Mesenchymal stem cell (in vitro differentiated cells and primary cell): Measurements from ENCODE around the gene PCNX2.

Experiments used
- DNase-seq: peaks from one replicate; pipeline ENCODE4 v3.0.0-alpha.2; 2013
- H2AFZ ChIP-seq: one replicate; pipeline ENCODE4 v1.6.1; 2013; ENCODE audit warnings: low read depth, mild to moderate bottlenecking, control low read depth, inconsistent platforms, low read length, moderate library complexity
- H2AK5ac ChIP-seq: 2 replicates; pipeline ENCODE4 v1.6.1; 2013; ENCODE audit warnings: low read length, moderate library complexity, mild to moderate bottlenecking, inconsistent platforms; ENCODE audit not compliant: severe bottlenecking
- H2BK120ac ChIP-seq: one replicate; pipeline ENCODE4 v1.6.1; 2013; ENCODE audit warnings: low read depth, mild to moderate bottlenecking, inconsistent platforms, low read length, moderate library complexity
- H2BK12ac ChIP-seq, 2 experiments: one replicate each; pipeline ENCODE4 v1.6.1; 2013; ENCODE audit warnings: inconsistent platforms in 2 of 2, low read length in 2 of 2, mild to moderate bottlenecking in 2 of 2, moderate library complexity in 2 of 2, control low read depth in 1 of 2
- H2BK15ac ChIP-seq: one replicate; pipeline ENCODE4 v1.6.1; 2013; ENCODE audit warnings: mild to moderate bottlenecking, low read depth, inconsistent platforms; ENCODE audit not compliant: poor library complexity, severe bottlenecking
- H2BK5ac ChIP-seq: 2 replicates; pipeline ENCODE4 v1.6.1; 2013; ENCODE audit warnings: low read depth, mild to moderate bottlenecking, low read length, control low read depth, inconsistent platforms; ENCODE audit not compliant: poor library complexity, severe bottlenecking
- H3K14ac ChIP-seq, 2 experiments: one replicate each; pipeline ENCODE4 v1.6.1; 2013; ENCODE audit warnings: inconsistent platforms in 2 of 2, low read length in 2 of 2, control low read depth in 1 of 2, mild to moderate bottlenecking in 1 of 2, moderate library complexity in 1 of 2
- H3K18ac ChIP-seq, 2 experiments: one replicate each; pipeline ENCODE4 v1.6.1; 2013; ENCODE audit warnings: inconsistent platforms in 2 of 2, low read length in 2 of 2, control low read depth in 1 of 2, low read depth in 1 of 2, mild to moderate bottlenecking in 1 of 2
- H3K23ac ChIP-seq, 2 experiments: one replicate each; pipeline ENCODE4 v1.6.1; 2013; ENCODE audit warnings: inconsistent platforms in 2 of 2, low read length in 2 of 2, mild to moderate bottlenecking in 2 of 2, moderate library complexity in 2 of 2, control low read depth in 1 of 2
- H3K27ac ChIP-seq: 2 replicates; pipeline ENCODE4 v1.5.1; 2013; ENCODE audit warnings: mild to moderate bottlenecking, moderate library complexity, low read length, control low read depth, inconsistent platforms; ENCODE audit not compliant: poor library complexity, severe bottlenecking
- H3K27me3 ChIP-seq, 2 experiments: 2 replicates each; pipeline versions ENCODE4 v1.6.1 to v1.7.0; 2013; ENCODE audit warnings: low read length in 2 of 2, mild to moderate bottlenecking in 2 of 2, moderate library complexity in 2 of 2, control low read depth in 1 of 2, inconsistent platforms in 1 of 2; ENCODE audit not compliant: control insufficient read depth in 1 of 2, insufficient read depth in 1 of 2
- H3K36me3 ChIP-seq, 2 experiments: 2 replicates each; pipeline versions ENCODE4 v1.6.1 to v1.7.0; 2013; ENCODE audit warnings: low read length in 2 of 2, control low read depth in 1 of 2, inconsistent platforms in 1 of 2, low read depth in 1 of 2, mild to moderate bottlenecking in 1 of 2; ENCODE audit not compliant: insufficient read depth in 2 of 2, control insufficient read depth in 1 of 2
- H3K4ac ChIP-seq, 2 experiments: one replicate each; pipeline ENCODE4 v1.6.1; 2013; ENCODE audit warnings: inconsistent platforms in 2 of 2, low read length in 2 of 2, mild to moderate bottlenecking in 2 of 2, moderate library complexity in 2 of 2, control low read depth in 1 of 2, low read depth in 1 of 2
- H3K4me1 ChIP-seq: 2 replicates; pipeline ENCODE4 v1.6.1; 2013; ENCODE audit warnings: low read depth, low read length, control low read depth; ENCODE audit not compliant: control insufficient read depth, insufficient read depth
- H3K4me2 ChIP-seq: 2 replicates; pipeline ENCODE4 v1.6.1; 2013; ENCODE audit warnings: low read length, mild to moderate bottlenecking, inconsistent platforms; ENCODE audit not compliant: poor library complexity, severe bottlenecking
- H3K4me3 ChIP-seq, 2 experiments: 2 replicates each; pipeline versions ENCODE4 v1.5.1 to v1.7.0; 2013; ENCODE audit warnings: low read length in 2 of 2, mild to moderate bottlenecking in 2 of 2, control low read depth in 1 of 2, low read depth in 1 of 2; ENCODE audit not compliant: insufficient read depth in 1 of 2
- H3K79me1 ChIP-seq: replicated peaks from 2 replicates; pipeline ENCODE4 v1.6.1; 2013; ENCODE audit warnings: mild to moderate bottlenecking, control low read depth, low read length, inconsistent platforms; ENCODE audit not compliant: poor library complexity, severe bottlenecking
- H3K9ac ChIP-seq: 2 replicates; pipeline ENCODE4 v1.7.0; 2013; ENCODE audit warnings: mild to moderate bottlenecking, low read length, moderate library complexity
- H3K9me3 ChIP-seq: 2 replicates; pipeline ENCODE4 v1.7.0; 2013; ENCODE audit warnings: mild to moderate bottlenecking, low read length; ENCODE audit not compliant: control insufficient read depth
- H4K8ac ChIP-seq: one replicate; pipeline ENCODE4 v1.6.1; 2013; ENCODE audit warnings: inconsistent platforms, mild to moderate bottlenecking, low read length, moderate library complexity
- H4K91ac ChIP-seq: one replicate; pipeline ENCODE4 v1.6.1; 2013; ENCODE audit warnings: mild to moderate bottlenecking, low read length, inconsistent platforms
- WGBS: methylation state at CpG from one replicate; pipeline ENCODE4 v1.1.7; 2013; ENCODE audit warnings: mixed read lengths; 5-methylcytosine and 5-hydroxymethylcytosine counted together

The PCNX2 gene

GRCh38 chr1:233340966-233341516 is 45.5 kb upstream of the PCNX2 start:
- H2BK120ac ChIP-seq: no peak overlapping the region
- no peak overlapping the region for H2BK5ac ChIP-seq
- H3K27me3 ChIP-seq: peaks cover 0 to 18% of the 10 kb centered on the region in 2 experiments
- H3K18ac ChIP-seq: no peak overlapping the region
- H3K4me1 ChIP-seq: no peaks in the 10 kb centered on the region
- no peak overlapping the region for H2BK15ac ChIP-seq
- H3K9me3 ChIP-seq: no peaks in the 10 kb centered on the region
- peaks cover 25% of the 10 kb centered on the region for H3K79me1 ChIP-seq
- no peak overlapping the region for H3K4me3 ChIP-seq
- no peak overlapping the region for H2BK12ac ChIP-seq
- H3K9ac ChIP-seq: no peak overlapping the region
- H4K91ac ChIP-seq: no peak overlapping the region
- H3K4me2 ChIP-seq: no peak overlapping the region
- no peaks in the 10 kb centered on the region for H3K36me3 ChIP-seq
- H3K23ac ChIP-seq: no peak overlapping the region
- DNase-seq: no peak
- WGBS: 92% methylated on average over 4 of the region's 4 CpGs
- no peak overlapping the region for H3K14ac ChIP-seq
- H2AFZ ChIP-seq: no peak overlapping the region
- H3K27ac ChIP-seq: no peak overlapping the region
- no peak overlapping the region for H4K8ac ChIP-seq
- H2AK5ac ChIP-seq: no peak overlapping the region
- H3K4ac ChIP-seq: no peak overlapping the region

GRCh38 chr1:233340031-233340555 is 44.6 kb upstream of the PCNX2 start:
- Histone ChIP-seq H3K79me1 (peaks cover 27% of the 10 kb centered on the region), H3K9me3 (no peaks in the 10 kb centered on the region), H3K4me3 (no peak overlapping the region), H4K91ac (no peak overlapping the region), H3K27ac (no peak overlapping the region), H2BK5ac (no peak overlapping the region), H2BK12ac (no peak overlapping the region), H3K4me1 (no peaks in the 10 kb centered on the region), H4K8ac (no peak overlapping the region), H3K18ac (no peak overlapping the region), H2BK120ac (no peak overlapping the region), H2AK5ac (no peak overlapping the region), H3K36me3 (no peaks in the 10 kb centered on the region), H3K14ac (no peak overlapping the region), H3K23ac (no peak overlapping the region), H2AFZ (no peak overlapping the region), H3K9ac (no peak overlapping the region), H2BK15ac (no peak overlapping the region), H3K4ac (no peak overlapping the region), H3K27me3 (peaks cover 0 to 18% of the 10 kb centered on the region in 2 experiments), H3K4me2 (no peak overlapping the region)
- no peak for DNase-seq
- WGBS: 72% methylated on average over 3 of the region's 3 CpGs

GRCh38 chr1:233338102-233338501 is 42.6 kb upstream of the PCNX2 start:
- no peak overlapping the region for H2BK5ac ChIP-seq
- no peak overlapping the region for H3K4me2 ChIP-seq
- no peak overlapping the region for H3K4ac ChIP-seq
- H3K18ac ChIP-seq: no peak overlapping the region
- DNase-seq: no peak
- H3K9me3 ChIP-seq: no peaks in the 10 kb centered on the region
- no peak overlapping the region for H2AK5ac ChIP-seq
- H2BK12ac ChIP-seq: no peak overlapping the region
- no peak overlapping the region for H3K23ac ChIP-seq
- no peak overlapping the region for H3K27ac ChIP-seq
- no peak overlapping the region for H2BK120ac ChIP-seq
- H3K36me3 ChIP-seq: no peaks in the 10 kb centered on the region
- WGBS: 100% methylated on average over 2 of the region's 2 CpGs
- H3K9ac ChIP-seq: no peak overlapping the region
- H4K91ac ChIP-seq: no peak overlapping the region
- H3K27me3 ChIP-seq: peaks cover 0 to 16% of the 10 kb centered on the region in 2 experiments
- H4K8ac ChIP-seq: no peak overlapping the region
- no peaks in the 10 kb centered on the region for H3K4me1 ChIP-seq
- no peak overlapping the region for H2BK15ac ChIP-seq
- H2AFZ ChIP-seq: no peak overlapping the region
- no peak overlapping the region for H3K14ac ChIP-seq
- no peak overlapping the region for H3K4me3 ChIP-seq
- H3K79me1 ChIP-seq: peaks cover 28% of the 10 kb centered on the region

- H3K4me3 ChIP-seq: no peak overlapping the region
- no peak overlapping the region for H3K9ac ChIP-seq
- no peak overlapping the region for H2BK12ac ChIP-seq
- H3K27ac ChIP-seq: no peak overlapping the region
- H2BK120ac ChIP-seq: no peak overlapping the region
- no peak overlapping the region for H2AFZ ChIP-seq
- H3K9me3 ChIP-seq: no peaks in the 10 kb centered on the region
- no peak overlapping the region for H3K4me2 ChIP-seq
- no peak overlapping the region for H3K14ac ChIP-seq
- H3K79me1 ChIP-seq: peaks cover 28% of the 10 kb centered on the region
- no peak overlapping the region for H2AK5ac ChIP-seq
- no peak for DNase-seq
- no peak overlapping the region for H4K8ac ChIP-seq
- H3K18ac ChIP-seq: no peak overlapping the region
- no peak overlapping the region for H3K4ac ChIP-seq
- H2BK5ac ChIP-seq: no peak overlapping the region
- 91% methylated on average over 2 of the region's 3 CpGs for WGBS
- no peaks in the 10 kb centered on the region for H3K4me1 ChIP-seq
- H4K91ac ChIP-seq: no peak overlapping the region
- no peaks in the 10 kb centered on the region for H3K36me3 ChIP-seq
- peaks cover 0 to 12% of the 10 kb centered on the region in 2 experiments for H3K27me3 ChIP-seq
- no peak overlapping the region for H3K23ac ChIP-seq
- no peak overlapping the region for H2BK15ac ChIP-seq
These were observed 42.0 kb upstream of the PCNX2 start for GRCh38 chr1:233337505-233337904.
